HFF-Myc (cell line): ENCODE data around the gene THADA.
"Not testable (repeated sequence)": the region's sequence is repeated elsewhere in the genome, so short reads cannot be mapped to it uniquely, and the experiment has no call there.

Experiments
- DNase-seq: peaks from one replicate; pipeline ENCODE4 v3.0.0-alpha.2; 2011; ENCODE audit warnings: low read depth; ENCODE audit errors: extremely low read depth
- H3K4me3 ChIP-seq: replicated peaks from 2 replicates; pipeline ENCODE4 v1.5.1; 2011; ENCODE audit warnings: low read depth, mild to moderate bottlenecking, control low read depth, low read length
- CTCF ChIP-seq: IDR thresholded peaks from 2 replicates; pipeline ENCODE4 v1.5.1; 2012; ENCODE audit warnings: mild to moderate bottlenecking, low read depth, low read length, control low read depth; ENCODE audit errors: missing control alignments

THADA gene

GRCh38 chr2:43557196-43557595 lies 38.6 kb downstream of the THADA start:
- no peak overlapping the region for H3K4me3 ChIP-seq
- no peak for DNase-seq
- no peak for TF ChIP-seq CTCF

- DNase-seq = no peak
- no peak for TF ChIP-seq CTCF
- H3K4me3 ChIP-seq = no peak overlapping the region
These were observed 39.6 kb downstream of the THADA start for GRCh38 chr2:43556256-43556655.

GRCh38 chr2:43553341-43553855 lies 42.4 kb downstream of the THADA start:
- no peak for DNase-seq
- TF ChIP-seq CTCF = no peak
- H3K4me3 ChIP-seq = no peak overlapping the region

GRCh38 chr2:43551990-43552389 lies 43.8 kb downstream of the THADA start:
- no peak for TF ChIP-seq CTCF
- H3K4me3 ChIP-seq = no peak overlapping the region
- no peak for DNase-seq

- DNase-seq, H3K4me3 ChIP-seq: not testable (repeated sequence)
These were observed 47.5 kb downstream of the THADA start for GRCh38 chr2:43548381-43548780.

- TF ChIP-seq CTCF = no peak
- DNase-seq = no peak
- H3K4me3 ChIP-seq = no peak overlapping the region
These were observed 53.4 kb downstream of the THADA start for GRCh38 chr2:43542285-43542933.

- peak; percentile 39 for DNase-seq
- no peak for TF ChIP-seq CTCF
- H3K4me3 ChIP-seq = no peak overlapping the region
These were observed 54.7 kb downstream of the THADA start for GRCh38 chr2:43541165-43541564.
